PC-9 (cell line): ENCODE results near the gene ADI1.

Experiments
- CTCF ChIP-seq: fragments of 200-600 bp; sonication (generic); conservative IDR thresholded peaks from 2 replicates; pipeline ENCODE4 v1.6.1; 2017; ENCODE audit warnings: mixed run types, antibody characterized with exemption, mild to moderate bottlenecking, moderate library complexity
- EZH2 ChIP-seq: fragments of 200-600 bp; sonication (generic); IDR thresholded peaks from 2 replicates; pipeline ENCODE4 v1.8.0; 2017; ENCODE audit warnings: antibody characterized with exemption, low read depth

DNA sequence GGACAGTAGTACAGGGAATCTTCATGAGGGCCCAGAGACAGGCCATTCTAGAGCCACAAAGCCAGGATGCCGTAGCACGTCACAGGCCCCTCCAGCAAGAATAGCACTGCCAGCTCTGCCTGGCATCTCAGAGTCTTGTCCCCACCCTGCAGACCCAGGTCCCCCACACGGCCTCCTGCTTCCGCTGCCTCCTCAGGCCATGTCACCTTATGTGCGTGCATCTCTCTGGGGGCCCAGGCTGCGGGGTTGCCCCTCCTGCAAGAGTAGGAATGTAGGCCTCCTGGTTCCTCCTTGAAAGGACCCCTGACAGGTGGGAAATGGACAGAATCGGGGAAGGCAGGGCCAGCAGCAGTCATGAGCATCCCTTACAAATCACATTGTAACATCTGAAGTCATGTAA lies 49.8 kb downstream of the ADI1 start:
- TF ChIP-seq CTCF (no peak), EZH2 (no peak)
